SK-N-SH (cell line): ENCODE data around the gene RPL11. TPM values are rescaled to one million over a fixed set of nuclear protein-coding genes. Genes with fewer than 3 reads are reported as not detected.

ENCODE experiments used
- CTCF ChIA-PET: fragments of 300-600, 350-600 bp; formaldehyde crosslinking; extraction: SDS; loops from one replicate; lab custom pipeline; 2021; lab: Yijun Ruan, JAX
- POLR2A ChIA-PET: fragments of 350-600 bp; sonication (Branson Sonifier 250); formaldehyde crosslinking; extraction: SDS; loops from one replicate; lab custom pipeline; 2020; ENCODE audit warnings: antibody characterized with exemption, inconsistent platforms; lab: Yijun Ruan, JAX
- DNase-seq: peaks from one replicate; pipeline ENCODE4 v3.0.0; 2012
- H2AFZ ChIP-seq: fragments of 200-600 bp; sonication (generic); 2 replicates; pipeline ENCODE4 v1.8.1; 2016; ENCODE audit warnings: antibody characterized with exemption, mild to moderate bottlenecking, low read depth
- H3F3A ChIP-seq: fragments of 200-600 bp; sonication (generic); replicated peaks from 2 replicates; pipeline ENCODE3; 2016; ENCODE audit warnings: antibody characterized with exemption, mild to moderate bottlenecking; ENCODE audit not compliant: insufficient read depth
- H3K27ac ChIP-seq, 2 experiments: fragments of 200-500 bp in 1 of 2; fragments of 200-600 bp in 1 of 2; sonication (Bioruptor generic) in 1 of 2; sonication (generic), shearing (Covaris generic) in 1 of 2; 2 replicates each; pipeline versions ENCODE4 v1.5.1 to v1.6.1; 2014 to 2016; ENCODE audit warnings: low read depth in 2 of 2, inconsistent platforms in 1 of 2, low read length in 1 of 2, mild to moderate bottlenecking in 1 of 2, mixed read lengths in 1 of 2
- H3K27me3 ChIP-seq: fragments of 200-600 bp; sonication (generic), shearing (Covaris generic); 2 replicates; pipeline ENCODE4 v1.6.1; 2016; ENCODE audit warnings: mixed run types; ENCODE audit not compliant: insufficient read depth
- H3K36me3 ChIP-seq, 2 experiments: fragments of 200-500 bp in 1 of 2; fragments of 200-600 bp in 1 of 2; sonication (Bioruptor generic) in 1 of 2; sonication (generic) in 1 of 2; replicated peaks in 1 of 2; 2 replicates each; pipeline versions ENCODE3 to v1.5.1; 2014 to 2016; ENCODE audit warnings: low read length in 1 of 2, mild to moderate bottlenecking in 1 of 2; ENCODE audit not compliant: insufficient read depth in 2 of 2, control insufficient read depth in 1 of 2
- H3K4me1 ChIP-seq, 2 experiments: fragments of 200-500 bp in 1 of 2; fragments of 200-600 bp in 1 of 2; sonication (Bioruptor generic) in 1 of 2; sonication (generic), shearing (Covaris generic) in 1 of 2; 2 replicates each; pipeline versions ENCODE4 v1.5.1 to v1.6.1; 2014 to 2016; ENCODE audit warnings: low read depth in 1 of 2, low read length in 1 of 2, mixed run types in 1 of 2; ENCODE audit not compliant: insufficient read depth in 2 of 2, control insufficient read depth in 1 of 2
- H3K4me2 ChIP-seq: fragments of 200-600 bp; sonication (generic), shearing (Covaris generic); 2 replicates; pipeline ENCODE4 v1.6.1; 2017; ENCODE audit warnings: mixed run types
- H3K4me3 ChIP-seq, 2 experiments: fragments of 200-500 bp in 1 of 2; fragments of 200-600 bp in 1 of 2; sonication (Bioruptor generic) in 1 of 2; sonication (generic), shearing (Covaris generic) in 1 of 2; 2 replicates each; pipeline versions ENCODE4 v1.5.1 to v1.8.1; 2014 to 2016; ENCODE audit warnings: low read depth in 2 of 2, inconsistent platforms in 1 of 2, low read length in 1 of 2, mild to moderate bottlenecking in 1 of 2, mixed read lengths in 1 of 2, moderate library complexity in 1 of 2
- H3K79me2 ChIP-seq: fragments of 200-600 bp; sonication (generic); 2 replicates; pipeline ENCODE4 v1.8.1; 2017; ENCODE audit warnings: mild to moderate bottlenecking; ENCODE audit not compliant: insufficient read depth
- H3K9ac ChIP-seq: fragments of 200-600 bp; sonication (generic); 2 replicates; pipeline ENCODE4 v1.6.1; 2017; ENCODE audit warnings: mixed run types
- H3K9me2 ChIP-seq: fragments of 200-600 bp; sonication (generic); 2 replicates; pipeline ENCODE4 v1.6.1; 2017; ENCODE audit warnings: mixed run types
- H3K9me3 ChIP-seq: fragments of 200-600 bp; sonication (generic); 2 replicates; pipeline ENCODE4 v1.6.1; 2017; ENCODE audit warnings: mixed run types, mild to moderate bottlenecking, moderate library complexity
- H4K20me1 ChIP-seq: fragments of 200-600 bp; sonication (generic); 2 replicates; pipeline ENCODE4 v1.6.1; 2017; ENCODE audit warnings: mild to moderate bottlenecking, mixed run types; ENCODE audit not compliant: insufficient read depth
- CHD2 ChIP-seq: fragments of 150-350 bp; IDR thresholded peaks from 2 replicates; pipeline ENCODE4 v1.6.1; 2018; ENCODE audit warnings: low read length; ENCODE audit not compliant: partially characterized antibody
- CTCF ChIP-seq: fragments of 200-600 bp; sonication (generic); IDR thresholded peaks from 2 replicates; pipeline ENCODE4 v1.6.1; 2017; ENCODE audit warnings: antibody characterized with exemption, mild to moderate bottlenecking, moderate library complexity
- EP300 ChIP-seq, 2 experiments: IDR thresholded peaks; 2 replicates each; pipeline versions ENCODE4 v1.4.0 to v1.6.1; 2012; ENCODE audit warnings: borderline replicate concordance in 1 of 2, low read depth in 1 of 2, low read length in 1 of 2
- EZH2phosphoT487 ChIP-seq: fragments of 200-600 bp; sonication (generic); IDR thresholded peaks from 2 replicates; pipeline ENCODE4 v1.6.1; 2017; ENCODE audit warnings: low read depth, mixed run types, mild to moderate bottlenecking, antibody characterized with exemption, moderate library complexity, borderline replicate concordance
- FOSL2 ChIP-seq: IDR thresholded peaks from 2 replicates; pipeline ENCODE4 v1.4.0; 2012; ENCODE audit warnings: low read depth, mild to moderate bottlenecking, moderate library complexity, borderline replicate concordance
- FOXM1 ChIP-seq: IDR thresholded peaks from 2 replicates; pipeline ENCODE4 v1.4.0; 2012; ENCODE audit warnings: low read depth, mild to moderate bottlenecking
- JUND ChIP-seq: IDR thresholded peaks from 2 replicates; pipeline ENCODE4 v1.4.0; 2012
- NFIC ChIP-seq: IDR thresholded peaks from 2 replicates; pipeline ENCODE4 v1.4.0; 2012; ENCODE audit warnings: borderline replicate concordance
- NRF1 ChIP-seq: IDR thresholded peaks from 2 replicates; pipeline ENCODE4 v1.6.1; 2012; ENCODE audit warnings: low read depth, mild to moderate bottlenecking, low read length
- PBX3 ChIP-seq: IDR thresholded peaks from 2 replicates; pipeline ENCODE4; 2012
- POLR2AphosphoS5 ChIP-seq: IDR thresholded peaks from 2 replicates; pipeline ENCODE4 v1.6.1; 2012; ENCODE audit warnings: low read depth, low read length
- RAD21 ChIP-seq: IDR thresholded peaks from 2 replicates; pipeline ENCODE4 v1.6.1; 2012; ENCODE audit warnings: mild to moderate bottlenecking, low read length
- TAF1 ChIP-seq: IDR thresholded peaks from 2 replicates; pipeline ENCODE4 v1.6.1; 2012; ENCODE audit warnings: low read depth, mild to moderate bottlenecking, low read length, moderate library complexity, borderline replicate concordance
- TCF12 ChIP-seq: IDR thresholded peaks from 2 replicates; pipeline ENCODE4 v1.4.0; 2012
- USF1 ChIP-seq: IDR thresholded peaks from 2 replicates; pipeline ENCODE4 v1.4.0; 2012; ENCODE audit warnings: low read depth, borderline replicate concordance
- USF2 ChIP-seq: fragments of 150-350 bp; IDR thresholded peaks from 2 replicates; pipeline ENCODE4 v1.6.1; 2017; ENCODE audit warnings: antibody characterized with exemption, low read length, low read depth, borderline replicate concordance
- WGBS: methylation state at CpG from one replicate; pipeline ENCODE4 v1.1.6; 2017; ENCODE audit warnings: low lambda C conversion rate; 5-methylcytosine and 5-hydroxymethylcytosine counted together
- polyA plus RNA-seq, 3 experiments: library from polyadenylated mRNA; depleted of rRNA; stranded (reverse); fragments of >200 nt; gene quantifications; 2 replicates each; pipeline ENCODE4 v1.2.3, GENCODE V29; 2012

Gene RPL11
- polyA plus RNA-seq, 1 of the 3 experiments (the other 2 are of a cell fraction): 2,255 TPM

GRCh38 chr1:23709229-23709628, 17.6 kb downstream of the RPL11 start:
- no peak overlapping the region for H3K4me3 ChIP-seq
- H3K9ac ChIP-seq: no peak overlapping the region
- WGBS: 98% methylated on average over 4 of the region's 4 CpGs
- peaks cover 10% of the 10 kb centered on the region for H3F3A ChIP-seq
- peaks cover 18 to 19% of the 10 kb centered on the region in 2 experiments for H3K36me3 ChIP-seq
- H3K27ac ChIP-seq: no peak overlapping the region
- no peak overlapping the region for H2AFZ ChIP-seq
- CTCF ChIA-PET: no interaction called here
- H3K4me1 ChIP-seq: no peaks in the 10 kb centered on the region; a peak in 1 of 4 replicates
- peaks cover 24% of the 10 kb centered on the region for H4K20me1 ChIP-seq
- no peak for DNase-seq
- POLR2A ChIA-PET: no interaction called here
- no peak for TF ChIP-seq EZH2phosphoT487
- no peak for TF ChIP-seq PBX3
- TF ChIP-seq TCF12: no peak
- no peak for TF ChIP-seq USF1
- TF ChIP-seq NRF1: no peak
- TF ChIP-seq CTCF: no peak
- no peak for TF ChIP-seq CHD2
- no peak for TF ChIP-seq POLR2AphosphoS5
- TF ChIP-seq JUND: no peak
- TF ChIP-seq RAD21: no peak
- no peak for TF ChIP-seq NFIC
- TF ChIP-seq USF2: no peak
- no peak for TF ChIP-seq FOSL2
- TF ChIP-seq FOXM1: no peak
- TF ChIP-seq TAF1: no peak
- TF ChIP-seq EP300 (IDR thresholded peaks at IDR 0.05; ENCODE audit: borderline replicate concordance in 1 of 2, low read depth in 1 of 2, low read length in 1 of 2): no peak
- H3K9me2 ChIP-seq: no peaks in the 10 kb centered on the region
- no peak overlapping the region for H3K4me2 ChIP-seq
- H3K27me3 ChIP-seq: no peaks in the 10 kb centered on the region
- H3K9me3 ChIP-seq: no peaks in the 10 kb centered on the region
- H3K79me2 ChIP-seq: peaks cover 79% of the 10 kb centered on the region
